Measurements from ENCODE around the gene ADRB1.

The ADRB1 gene

DNA sequence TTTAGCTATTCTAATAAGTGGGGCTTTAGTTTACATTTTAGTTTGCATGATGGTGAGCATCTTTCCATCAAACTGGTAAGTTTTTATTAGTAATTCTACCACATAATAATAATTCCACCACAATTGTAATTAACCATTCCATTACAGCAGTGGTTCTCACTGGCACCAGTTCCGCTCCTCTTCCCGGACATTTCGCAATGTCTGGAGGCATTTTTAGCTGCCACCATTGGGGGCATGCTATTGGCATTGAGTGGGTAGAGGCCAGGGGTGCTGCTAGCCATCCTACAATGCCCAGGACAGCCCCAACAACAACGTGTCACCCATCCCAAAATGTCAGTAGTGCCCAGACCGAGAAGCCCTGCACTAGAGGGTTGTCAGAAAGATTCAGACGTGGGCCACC is 31.4 kb downstream of the ADRB1 start:
- Histone ChIP-seq H3K27me3 (ENCODE audit: control insufficient read depth, low read length) (0 out of 2 replicates have a peak, but pooled peaks cover 1% of the 10 kb centered on the region), H3K27ac (ENCODE audit: low read depth, low read length) (no peak overlapping the region), H4K20me1 (ENCODE audit: control insufficient read depth, insufficient read depth, low read depth, low read length) (no peaks in the 10 kb centered on the region), H3K79me2 (ENCODE audit: control insufficient read depth, low read length) (no peaks in the 10 kb centered on the region), H3K9me3 (ENCODE audit: control insufficient read depth, insufficient read depth, low read length) (no peaks in the 10 kb centered on the region), H3K9me2 (replicated peaks; ENCODE audit: control insufficient read depth, low read length) (no peaks in the 10 kb centered on the region), H3K4me3 (ENCODE audit: low read length) (no peak overlapping the region), H3K4me1 (ENCODE audit: control insufficient read depth, low read length) (peaks cover 25% of the 10 kb centered on the region), H3K4me2 (ENCODE audit: low read length) (no peak overlapping the region), H3K36me3 (ENCODE audit: control insufficient read depth, low read length) (no peaks in the 10 kb centered on the region), H3F3A (ENCODE audit: control insufficient read depth, insufficient read depth) (no peaks in the 10 kb centered on the region)
- TF ChIP-seq, protein P1, sequence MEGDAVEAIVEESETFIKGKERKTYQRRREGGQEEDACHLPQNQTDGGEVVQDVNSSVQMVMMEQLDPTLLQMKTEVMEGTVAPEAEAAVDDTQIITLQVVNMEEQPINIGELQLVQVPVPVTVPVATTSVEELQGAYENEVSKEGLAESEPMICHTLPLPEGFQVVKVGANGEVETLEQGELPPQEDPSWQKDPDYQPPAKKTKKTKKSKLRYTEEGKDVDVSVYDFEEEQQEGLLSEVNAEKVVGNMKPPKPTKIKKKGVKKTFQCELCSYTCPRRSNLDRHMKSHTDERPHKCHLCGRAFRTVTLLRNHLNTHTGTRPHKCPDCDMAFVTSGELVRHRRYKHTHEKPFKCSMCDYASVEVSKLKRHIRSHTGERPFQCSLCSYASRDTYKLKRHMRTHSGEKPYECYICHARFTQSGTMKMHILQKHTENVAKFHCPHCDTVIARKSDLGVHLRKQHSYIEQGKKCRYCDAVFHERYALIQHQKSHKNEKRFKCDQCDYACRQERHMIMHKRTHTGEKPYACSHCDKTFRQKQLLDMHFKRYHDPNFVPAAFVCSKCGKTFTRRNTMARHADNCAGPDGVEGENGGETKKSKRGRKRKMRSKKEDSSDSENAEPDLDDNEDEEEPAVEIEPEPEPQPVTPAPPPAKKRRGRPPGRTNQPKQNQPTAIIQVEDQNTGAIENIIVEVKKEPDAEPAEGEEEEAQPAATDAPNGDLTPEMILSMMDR (IDR thresholded peaks at IDR 0.05; ENCODE audit: low read depth, low read length, poor library complexity, severe bottlenecking) = no peak
- TF ChIP-seq EZH2phosphoT487 (IDR thresholded peaks at IDR 0.05; ENCODE audit: borderline replicate concordance, low read length) = no peak

DNA sequence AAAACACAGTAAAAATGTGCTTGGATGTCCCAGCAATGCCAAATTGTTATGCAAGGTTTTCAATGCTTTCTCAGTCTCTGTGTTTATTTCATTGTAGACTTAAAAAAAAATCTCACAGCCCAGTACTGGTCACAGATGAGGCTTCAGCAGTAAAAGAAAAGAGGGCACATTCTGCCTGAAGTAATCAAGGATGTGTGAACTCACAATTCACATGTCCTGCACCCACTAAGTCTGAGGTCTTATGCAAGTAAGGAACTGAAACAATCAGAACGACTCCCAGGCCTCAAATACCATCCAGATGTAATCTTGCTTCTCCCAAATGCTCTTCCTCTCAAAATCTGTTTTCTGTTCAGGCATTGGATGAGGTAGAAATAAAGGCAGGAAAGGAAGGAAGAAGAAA is 33.7 kb downstream of the ADRB1 start:
- Histone ChIP-seq H3K4me1 (ENCODE audit: control insufficient read depth, low read length) (peaks cover 15% of the 10 kb centered on the region), H3K27me3 (ENCODE audit: control insufficient read depth, low read length) (0 out of 2 replicates have a peak, but pooled peaks cover 6% of the 10 kb centered on the region), H3K27ac (ENCODE audit: low read depth, low read length) (no peak overlapping the region), H3K9me2 (replicated peaks; ENCODE audit: control insufficient read depth, low read length) (no peaks in the 10 kb centered on the region), H3K79me2 (ENCODE audit: control insufficient read depth, low read length) (no peaks in the 10 kb centered on the region), H3K36me3 (ENCODE audit: control insufficient read depth, low read length) (no peaks in the 10 kb centered on the region), H3F3A (ENCODE audit: control insufficient read depth, insufficient read depth) (no peaks in the 10 kb centered on the region), H3K4me2 (ENCODE audit: low read length) (no peak overlapping the region), H3K9me3 (ENCODE audit: control insufficient read depth, insufficient read depth, low read length) (no peaks in the 10 kb centered on the region), H4K20me1 (ENCODE audit: control insufficient read depth, insufficient read depth, low read depth, low read length) (no peaks in the 10 kb centered on the region), H3K4me3 (ENCODE audit: low read length) (no peak overlapping the region)
- TF ChIP-seq, protein P1 (IDR thresholded peaks at IDR 0.05; ENCODE audit: low read depth, low read length, poor library complexity, severe bottlenecking) = no peak
- no peak for TF ChIP-seq EZH2phosphoT487 (IDR thresholded peaks at IDR 0.05; ENCODE audit: borderline replicate concordance, low read length)

DNA sequence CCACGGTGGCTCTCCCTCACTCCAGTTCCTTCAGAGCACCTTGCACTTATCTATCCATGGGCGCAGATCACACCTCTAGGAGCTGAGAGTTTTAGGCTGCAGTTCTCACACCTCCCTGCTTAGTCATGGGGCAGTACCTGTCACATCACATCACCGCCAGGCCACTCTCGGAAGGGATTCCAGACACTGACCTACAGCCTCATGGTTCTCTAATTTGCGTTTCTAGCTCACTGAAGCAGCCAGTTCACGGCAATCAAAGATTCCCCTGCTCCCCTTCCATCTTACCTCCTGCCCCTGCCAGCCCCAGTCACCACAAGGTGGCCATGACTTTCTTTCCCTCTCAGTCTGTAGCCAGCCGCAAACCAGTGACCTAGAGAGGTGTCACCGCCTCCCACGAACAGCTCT is 34.2 kb downstream of the ADRB1 start:
- H3K79me2 ChIP-seq (ENCODE audit: control insufficient read depth, low read length) = no peaks in the 10 kb centered on the region
- no peaks in the 10 kb centered on the region for H3K36me3 ChIP-seq (ENCODE audit: control insufficient read depth, low read length)
- H3K4me2 ChIP-seq (ENCODE audit: low read length) = no peak overlapping the region
- H3K9me3 ChIP-seq (ENCODE audit: control insufficient read depth, insufficient read depth, low read length) = no peaks in the 10 kb centered on the region
- H3K27ac ChIP-seq (ENCODE audit: low read depth, low read length) = no peak overlapping the region
- 0 out of 2 replicates have a peak, but pooled peaks cover 6% of the 10 kb centered on the region for H3K27me3 ChIP-seq (ENCODE audit: control insufficient read depth, low read length)
- no peaks in the 10 kb centered on the region for H4K20me1 ChIP-seq (ENCODE audit: control insufficient read depth, insufficient read depth, low read depth, low read length)
- peaks cover 15% of the 10 kb centered on the region for H3K4me1 ChIP-seq (ENCODE audit: control insufficient read depth, low read length)
- H3K4me3 ChIP-seq (ENCODE audit: low read length) = no peak overlapping the region
- TF ChIP-seq EZH2phosphoT487 (IDR thresholded peaks at IDR 0.05; ENCODE audit: borderline replicate concordance, low read length) = no peak
- TF ChIP-seq, protein P1 (IDR thresholded peaks at IDR 0.05; ENCODE audit: low read depth, low read length, poor library complexity, severe bottlenecking) = no peak
- H3K9me2 ChIP-seq (replicated peaks; ENCODE audit: control insufficient read depth, low read length) = no peaks in the 10 kb centered on the region
- H3F3A ChIP-seq (ENCODE audit: control insufficient read depth, insufficient read depth) = no peaks in the 10 kb centered on the region

All from DOHH2 (cell line).